Neural cell (in vitro differentiated cells): ENCODE measurements around the gene B3GAT2.

Experiments
- CTCF ChIP-seq: fragments of 450-650 bp; IDR thresholded peaks from 2 replicates; pipeline ENCODE4 v1.5.1; 2014; ENCODE audit warnings: antibody characterized with exemption, mild to moderate bottlenecking, moderate library complexity; ENCODE audit not compliant: poor library complexity, severe bottlenecking
- EP300 ChIP-seq: fragments of 450-650 bp; conservative IDR thresholded peaks from 2 replicates; pipeline ENCODE4 v1.6.1; 2014; ENCODE audit warnings: antibody characterized with exemption, mild to moderate bottlenecking, moderate library complexity; ENCODE audit not compliant: poor library complexity, severe bottlenecking
- EZH2 ChIP-seq: fragments of 200-600, 300-800 bp; shearing (Covaris generic), sonication (generic); IDR thresholded peaks from 2 replicates; pipeline ENCODE4 v1.6.1; 2014; ENCODE audit warnings: antibody characterized with exemption, low read length, borderline replicate concordance, mild to moderate bottlenecking; ENCODE audit not compliant: insufficient read depth, poor library complexity, severe bottlenecking
- MXI1 ChIP-seq: fragments of 450-650 bp; conservative IDR thresholded peaks from 2 replicates; pipeline ENCODE4 v1.6.1; 2014; ENCODE audit warnings: antibody characterized with exemption, mild to moderate bottlenecking; ENCODE audit not compliant: poor library complexity, severe bottlenecking
- POLR2AphosphoS5 ChIP-seq: IDR thresholded peaks from 2 replicates; pipeline ENCODE4 v1.6.1; 2012
- REST ChIP-seq: IDR thresholded peaks from 2 replicates; pipeline ENCODE4 v1.6.1; 2012; ENCODE audit warnings: borderline replicate concordance
- TAF1 ChIP-seq: IDR thresholded peaks from 2 replicates; pipeline ENCODE4 v1.6.1; 2012; ENCODE audit warnings: low read depth

- TF ChIP-seq CTCF (no peak), POLR2AphosphoS5 (no peak), REST (no peak), TAF1 (no peak), EP300 (no peak), EZH2 (no peak), MXI1 (no peak)
Measured at GRCh38 chr6:70973604-70974003, 16.7 kb upstream of the B3GAT2 start.
